Stomach (tissue), 19 donors: ENCODE data around the gene ZEB1. TPM values are rescaled to one million over a fixed set of nuclear protein-coding genes. Genes with fewer than 3 reads are reported as not detected.
A peak's percentile ranks its signal among the peaks of the same experiment; 100 is the strongest.

Experiments
- DNase-seq, 2 donors: peaks; one replicate each; pipeline versions ENCODE4 v3.0.0 to v3.0.0-alpha.2; 2013 to 2019
- H3K27ac ChIP-seq, 5 donors: fragments of 200-600 bp in 4 of 5; sonication (generic) in 4 of 5; one replicate each; pipeline ENCODE4 v1.5.1; 2013 to 2019; ENCODE audit warnings: mild to moderate bottlenecking in 1 of 5, moderate library complexity in 1 of 5
- H3K27me3 ChIP-seq, 3 donors: fragments of 200-600 bp; sonication (generic); one replicate each; pipeline ENCODE4 v1.5.1; 2017 to 2019; ENCODE audit warnings: mixed run types in 1 of 3
- H3K36me3 ChIP-seq, 4 donors: fragments of 200-600 bp; sonication (generic); 1 replicate in 3 of 4; 2 replicates in 1 of 4; pipeline ENCODE4 v1.5.1; 2016 to 2019
- H3K4me1 ChIP-seq, 4 donors: fragments of 200-600 bp; sonication (generic); one replicate each; pipeline ENCODE4 v1.5.1; 2016 to 2019
- H3K4me3 ChIP-seq, 4 donors: fragments of 200-600 bp; sonication (generic) in 3 of 4; one replicate each; pipeline ENCODE4 v1.5.1; 2016 to 2019; ENCODE audit warnings: mild to moderate bottlenecking in 1 of 4
- H3K9me3 ChIP-seq, 4 donors: fragments of 200-600 bp; sonication (generic); one replicate each; pipeline ENCODE4 v1.5.1; 2016 to 2019
- CTCF ChIP-seq, 7 experiments: fragments of 450-650 bp in 4 of 7; fragments of 200-600 bp in 3 of 7; sonication (generic) in 3 of 7; IDR thresholded peaks; one replicate each; pipeline ENCODE4 v1.5.1; 2016 to 2019; ENCODE audit warnings: antibody characterized with exemption in 7 of 7, control low read depth in 2 of 7, mild to moderate bottlenecking in 1 of 7
- EP300 ChIP-seq: sonication (generic); formaldehyde crosslinking; IDR thresholded peaks from one replicate; pipeline ENCODE4 v1.6.1; 2017; ENCODE audit warnings: antibody characterized with exemption
- POLR2A ChIP-seq, 4 donors: fragments of 450-650 bp; IDR thresholded peaks; one replicate each; pipeline ENCODE4 v1.6.1; 2016; ENCODE audit warnings: antibody characterized with exemption in 4 of 4, control low read depth in 2 of 4, mild to moderate bottlenecking in 1 of 4, moderate library complexity in 1 of 4
- POLR2AphosphoS5 ChIP-seq, 3 donors: sonication (generic); formaldehyde crosslinking; IDR thresholded peaks; one replicate each; pipeline ENCODE4 v1.6.1; 2016; ENCODE audit warnings: antibody characterized with exemption in 3 of 3
- WGBS, 5 donors: extraction: QIAGEN DNeasy Blood & Tissue Kit in 3 of 5; methylation state at CpG; one replicate each; pipeline versions ENCODE4 v1.1.5 to v1.1.7; 2013 to 2018; 5-methylcytosine and 5-hydroxymethylcytosine counted together
- intact Hi-C: fragments of 100-400 bp; cut with DNase I; formaldehyde crosslinking; loops from one replicate; pipeline ENCODE4 v1.15.1; 2023; ENCODE audit warnings: low total_unique reads
- long read RNA-seq, 10 donors: transcript quantifications; one replicate each; lab custom pipeline, GENCODE V29; 2026
- polyA plus RNA-seq, 3 donors: library from polyadenylated mRNA; stranded (reverse); fragments of 200-250 nt; gene quantifications; one replicate each; pipeline ENCODE4 v1.2.3, GENCODE V29; 2013
- total RNA-seq, 5 donors: library from RNA; depleted of rRNA; stranded (reverse); fragments of >200 nt; gene quantifications; one replicate each; pipeline versions ENCODE4 v1.1.0 to v1.2.3, GENCODE V29; 2014 to 2016
- donor health status: healthy with polysubstance abuse.
- donor health status: Bipolar disorder and iron deficiency.
- donor health status: healthy.

ZEB1 gene
- 100 to 1,000 TPM in 2 of 5 donors, 10 to 100 TPM in 3; 17.1 to 187 (median 82.9) TPM for total RNA-seq
- polyA plus RNA-seq, result 10 to 100 TPM in 2 of 3 donors, 1 to 10 TPM in 1; 7.6 to 31.2 (median 30.9) TPM
- long read RNA-seq, donor 1, full-length matches to known transcripts, result 5 of 20 reads
- long read RNA-seq, donor 1, partial matches to known transcripts, result 15 of 20 reads
- long read RNA-seq, donor 1, other reads (novel, unspliced or antisense), result 0 of 20 reads
- long read RNA-seq, donor 2, full-length matches to known transcripts, result 5 of 28 reads
- long read RNA-seq, donor 2, partial matches to known transcripts, result 23 of 28 reads
- long read RNA-seq, donor 2, other reads (novel, unspliced or antisense), result 0 of 28 reads
- long read RNA-seq, donor 3, full-length matches to known transcripts, result 2 of 22 reads
- long read RNA-seq, donor 3, partial matches to known transcripts, result 20 of 22 reads
- long read RNA-seq, donor 3, other reads (novel, unspliced or antisense), result 0 of 22 reads
- long read RNA-seq, donor 4, result 0 reads
- long read RNA-seq, donor 5, partial matches to known transcripts, result 17 of 21 reads
- long read RNA-seq, donor 5, other reads (novel, unspliced or antisense), result 0 of 21 reads
- long read RNA-seq, donor 6, partial matches to known transcripts, result 35 of 38 reads
- long read RNA-seq, donor 6, other reads (novel, unspliced or antisense), result 0 of 38 reads
- long read RNA-seq, donor 7, full-length matches to known transcripts, result 5 of 14 reads
- long read RNA-seq, donor 7, partial matches to known transcripts, result 9 of 14 reads
- long read RNA-seq, donor 7, other reads (novel, unspliced or antisense), result 0 of 14 reads
- long read RNA-seq, donor 8, full-length matches to known transcripts, result 3 of 19 reads
- long read RNA-seq, donor 8, partial matches to known transcripts, result 16 of 19 reads
- long read RNA-seq, donor 8, other reads (novel, unspliced or antisense), result 0 of 19 reads
- long read RNA-seq, donor 9, partial matches to known transcripts, result 44 of 45 reads
- long read RNA-seq, donor 9, other reads (novel, unspliced or antisense), result 0 of 45 reads
- long read RNA-seq, donor 10, partial matches to known transcripts, result 0 of 1 reads
- long read RNA-seq, donor 10, other reads (novel, unspliced or antisense), result 0 of 1 reads

GRCh38 chr10:31318854-31319601, at the start of gene ZEB1:
ZEB1 (plus strand) TSS chr10:31319216; CDS start chr10:31319235, 19 bp downstream.
- intact Hi-C loops, result no loop called here
- Histone ChIP-seq H3K36me3 (no peaks in the 10 kb centered on the region), H3K27ac (peak within 1 kb of the TSS; percentile 91 to 99 (median 93)), H3K4me3 (peak within 1 kb of the TSS; percentile 78 to 89 (median 86)), H3K9me3 (no peaks in the 10 kb centered on the region), H3K4me1 (peaks cover 0 to 44% (median 33%) of the 10 kb centered on the region in 4 donors), H3K27me3 (peaks cover 0 to 26% (median 15%) of the 10 kb centered on the region in 3 donors)
- peak in 4 of 7 experiments; percentile 33 to 57 (median 45) for TF ChIP-seq CTCF (IDR thresholded peaks at IDR 0.05)
- peak; percentile 62 to 68 (median 64) for TF ChIP-seq POLR2AphosphoS5 (IDR thresholded peaks at IDR 0.05)
- TF ChIP-seq EP300, result no peak
- 0 to 2% (median 0%) methylated on average over 50 to 70 of the region's 71 CpGs for WGBS, 5 donors
- peak; percentile 85 to 97 for DNase-seq

DNA sequence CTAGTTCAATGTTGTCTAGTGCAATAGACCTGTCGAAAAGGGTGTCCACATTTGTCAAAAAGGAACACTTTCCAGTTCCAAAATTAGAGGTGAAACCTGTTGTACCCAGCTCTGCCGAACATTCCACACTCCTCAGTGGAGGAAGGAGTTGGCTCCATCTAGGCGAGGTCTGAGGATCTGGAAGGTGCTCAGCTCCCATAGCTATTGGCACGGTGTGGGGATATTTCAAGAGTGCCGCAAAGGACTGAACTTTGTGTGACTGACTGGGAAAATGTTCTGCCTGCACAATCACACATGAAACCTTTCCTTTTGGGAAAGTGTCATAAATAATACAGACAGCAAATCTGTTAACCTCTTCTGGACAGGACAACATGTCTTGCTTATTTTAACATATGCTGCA, 48.1 kb upstream of the ZEB1 start:
- intact Hi-C loops, result no loop called here
- DNase-seq, result no peak
- TF ChIP-seq POLR2AphosphoS5 (IDR thresholded peaks at IDR 0.05), result no peak
- no peak overlapping the region for H3K4me3 ChIP-seq
- H3K9me3 ChIP-seq, result peaks cover 0 to 10% (median 0%) of the 10 kb centered on the region in 4 donors
- no peaks in the 10 kb centered on the region for H3K27me3 ChIP-seq
- WGBS, 5 donors, result 85 to 95% (median 93%) methylated on average over 5 of the region's 5 CpGs
- H3K27ac ChIP-seq, result no peak overlapping the region
- no peaks in the 10 kb centered on the region for H3K36me3 ChIP-seq
- H3K4me1 ChIP-seq, result no peaks in the 10 kb centered on the region

- intact Hi-C loops, result no loop called here
- Histone ChIP-seq H3K27me3 (no peaks in the 10 kb centered on the region), H3K36me3 (no peaks in the 10 kb centered on the region), H3K4me3 (no peak overlapping the region), H3K4me1 (no peaks in the 10 kb centered on the region), H3K9me3 (peaks cover 0 to 10% (median 0%) of the 10 kb centered on the region in 4 donors), H3K27ac (no peak overlapping the region)
- DNase-seq, result no peak
- WGBS, 5 donors, result 56 to 92% (median 82%) methylated on average over 1 of the region's 1 CpG
- no peak for TF ChIP-seq EP300
- no peak for TF ChIP-seq CTCF (IDR thresholded peaks at IDR 0.05)
- TF ChIP-seq POLR2AphosphoS5 (IDR thresholded peaks at IDR 0.05), result no peak
- no peak for TF ChIP-seq POLR2A (IDR thresholded peaks at IDR 0.05)
These were observed 46.2 kb upstream of the ZEB1 start for GRCh38 chr10:31272841-31273240.

- no peaks in the 10 kb centered on the region for H3K36me3 ChIP-seq
- peaks cover 0 to 10% (median 0%) of the 10 kb centered on the region in 4 donors for H3K9me3 ChIP-seq
- no peak overlapping the region for H3K4me3 ChIP-seq
- no peaks in the 10 kb centered on the region for H3K4me1 ChIP-seq
- no peak overlapping the region for H3K27ac ChIP-seq
- H3K27me3 ChIP-seq, result no peaks in the 10 kb centered on the region
- WGBS, 5 donors, result 94 to 100% (median 100%) methylated on average over 2 of the region's 2 CpGs
- intact Hi-C loops, result no loop called here
- DNase-seq, result no peak
- TF ChIP-seq POLR2A (IDR thresholded peaks at IDR 0.05) (no peak), EP300 (no peak), POLR2AphosphoS5 (IDR thresholded peaks at IDR 0.05) (no peak), CTCF (IDR thresholded peaks at IDR 0.05) (no peak)
These were observed 45.2 kb upstream of the ZEB1 start for GRCh38 chr10:31273789-31274188.
